HepG2 (cell line): ENCODE results near the gene UAP1L1. TPM values are rescaled to one million over a fixed set of nuclear protein-coding genes. Genes with fewer than 3 reads are reported as not detected.
A peak's percentile ranks its signal among the peaks of the same experiment; 100 is the strongest.

Experiments used
- ATF7-NPFF ChIP-seq: sonication (generic); formaldehyde crosslinking; IDR thresholded peaks from 2 replicates; pipeline ENCODE4 v1.8.1; 2023; ENCODE audit warnings: mild to moderate bottlenecking, low read depth, missing genetic modification reagents, moderate library complexity
- BHLHE40 ChIP-seq: IDR thresholded peaks from 2 replicates; pipeline ENCODE4 v1.6.1; 2011; ENCODE audit warnings: low read length, improper control_type of control experiment
- CENPT ChIP-seq: sonication (generic); formaldehyde crosslinking; IDR thresholded peaks from 2 replicates; pipeline ENCODE4 v1.8.0; 2022; ENCODE audit warnings: low read depth, mild to moderate bottlenecking, moderate library complexity, missing genetic modification reagents
- DPF2 ChIP-seq: sonication (generic); formaldehyde crosslinking; IDR thresholded peaks from 2 replicates; pipeline ENCODE4 v1.4.0; 2020; ENCODE audit warnings: mild to moderate bottlenecking, low read depth, missing genetic modification reagents, borderline replicate concordance
- ETV5 ChIP-seq: IDR thresholded peaks from 2 replicates; pipeline ENCODE4 v1.6.1; 2018; ENCODE audit warnings: missing biosample characterization, missing genetic modification reagents, inconsistent platforms, borderline replicate concordance
- REPIN1 ChIP-seq: sonication (generic); formaldehyde crosslinking; IDR thresholded peaks from 2 replicates; pipeline ENCODE4 v1.8.0; 2022; ENCODE audit warnings: missing genetic modification reagents, low read depth, mild to moderate bottlenecking, borderline replicate concordance
- SIN3A ChIP-seq: IDR thresholded peaks from 2 replicates; pipeline ENCODE4 v1.6.1; 2011; ENCODE audit warnings: low read depth, mild to moderate bottlenecking, control low read depth, low read length, borderline replicate concordance
- SIX4 ChIP-seq: sonication (generic); formaldehyde crosslinking; IDR thresholded peaks from 2 replicates; pipeline ENCODE4 v1.4.0; 2020; ENCODE audit warnings: missing genetic modification reagents
- SP1 ChIP-seq, 2 experiments: fragments of 450-650 bp in 1 of 2; sonication (generic) in 1 of 2; formaldehyde crosslinking in 1 of 2; IDR thresholded peaks; 2 replicates each; pipeline versions ENCODE4 v1.4.0 to v1.6.1; 2016 to 2020; ENCODE audit warnings: missing genetic modification reagents in 1 of 2
- SP4 ChIP-seq: sonication (generic); formaldehyde crosslinking; IDR thresholded peaks from 2 replicates; pipeline ENCODE4 v1.8.1; 2023; ENCODE audit warnings: mild to moderate bottlenecking, missing genetic modification reagents
- YEATS4 ChIP-seq: sonication (generic); formaldehyde crosslinking; IDR thresholded peaks from 2 replicates; pipeline ENCODE4 v1.4.0; 2020; ENCODE audit warnings: missing genetic modification reagents, borderline replicate concordance
- ZFP36L1 ChIP-seq: sonication (generic); formaldehyde crosslinking; IDR thresholded peaks from 2 replicates; pipeline ENCODE4 v1.8.0; 2022; ENCODE audit warnings: mild to moderate bottlenecking, missing genetic modification reagents, moderate library complexity
- ZFP90 ChIP-seq: sonication (generic); formaldehyde crosslinking; IDR thresholded peaks from 2 replicates; pipeline ENCODE4 v1.8.0; 2022; ENCODE audit warnings: missing genetic modification reagents, mild to moderate bottlenecking, inconsistent platforms, borderline replicate concordance
- ZFX ChIP-seq: sonication (generic); formaldehyde crosslinking; IDR thresholded peaks from 2 replicates; pipeline ENCODE4 v1.4.0; 2020; ENCODE audit warnings: mild to moderate bottlenecking, low read depth, missing genetic modification reagents, moderate library complexity
- ZNF205 ChIP-seq: IDR thresholded peaks from 2 replicates; pipeline ENCODE4 v1.6.1; 2018; ENCODE audit warnings: missing biosample characterization, missing genetic modification reagents
- ZNF317 ChIP-seq: sonication (generic); formaldehyde crosslinking; IDR thresholded peaks from 2 replicates; pipeline ENCODE4 v1.5.0; 2020; ENCODE audit warnings: mild to moderate bottlenecking, missing genetic modification reagents
- ZNF431 ChIP-seq: sonication (generic); formaldehyde crosslinking; IDR thresholded peaks from 2 replicates; pipeline ENCODE4 v1.9.0; 2022; ENCODE audit warnings: missing genetic modification reagents, low read depth, mild to moderate bottlenecking, borderline replicate concordance
- ZNF451 ChIP-seq: sonication (generic); formaldehyde crosslinking; IDR thresholded peaks from 2 replicates; pipeline ENCODE4 v1.5.0; 2020; ENCODE audit warnings: mild to moderate bottlenecking, missing genetic modification reagents
- ZNF572 ChIP-seq: sonication (generic); formaldehyde crosslinking; IDR thresholded peaks from 2 replicates; pipeline ENCODE4 v1.5.1; 2020; ENCODE audit warnings: mild to moderate bottlenecking, missing genetic modification reagents
- ZNF605 ChIP-seq: sonication (generic); formaldehyde crosslinking; IDR thresholded peaks from 2 replicates; pipeline ENCODE4 v1.8.0; 2022; ENCODE audit warnings: mild to moderate bottlenecking, missing genetic modification reagents
- ZNF687 ChIP-seq: sonication (generic); formaldehyde crosslinking; IDR thresholded peaks from 2 replicates; pipeline ENCODE4 v1.5.1; 2020; ENCODE audit warnings: mild to moderate bottlenecking, missing genetic modification reagents, moderate library complexity
- ZNF770 ChIP-seq: sonication (generic); formaldehyde crosslinking; IDR thresholded peaks from 2 replicates; pipeline ENCODE4 v1.5.0; 2020; ENCODE audit warnings: mild to moderate bottlenecking, missing genetic modification reagents
- polyA plus RNA-seq, 8 experiments: library from polyadenylated mRNA; depleted of rRNA in 3 of 8; stranded (reverse) in 7 of 8; unstranded in 1 of 8; fragments of >200 nt; fragmentation: Illumina TruSeq in 4 of 8; extraction: Trizol in 4 of 8; gene quantifications; 2 replicates each; pipeline versions ENCODE4 v1.2.1 to v1.2.3, GENCODE V29; 2011 to 2016; ENCODE audit warnings: low read depth in 4 of 8, missing spikeins in 1 of 8, mixed read lengths in 1 of 8; ENCODE audit not compliant: insufficient read depth in 1 of 8
- total RNA-seq, 5 experiments: library from RNA; depleted of rRNA; stranded (reverse); fragments of >200 nt; fragmentation: Illumina TruSeq; extraction: Trizol; gene quantifications; 2 replicates each; pipeline ENCODE4 v1.2.3, GENCODE V29; 2016; ENCODE audit warnings: low read depth in 1 of 5

UAP1L1 gene
- total and polyA plus RNA-seq, 2 of the 13 experiments (the other 11 are each of a cell fraction or from before 2014, with no cell fraction given) = 5.4 to 6.4 TPM

- TF ChIP-seq ZNF770 = peak; percentile 96
- TF ChIP-seq SP4 (CRISPR knock-in tag) = peak; percentile 58
- 0 out of 2 replicates have a peak, but pooled peaks have one; percentile 59 for TF ChIP-seq CENPT (CRISPR knock-in tag)
- peak; percentile 83 for TF ChIP-seq ZNF317 (CRISPR knock-in tag)
- TF ChIP-seq ZNF687 (CRISPR knock-in tag) = peak; percentile 87
- TF ChIP-seq ZNF205 = peak; percentile 39; the same call in 1 of the 2 replicates
- no peak for TF ChIP-seq SP1 (IDR thresholded peaks at IDR 0.05)
- TF ChIP-seq SP1 (CRISPR knock-in tag; IDR thresholded peaks at IDR 0.05) = peak; percentile 58
- peak; percentile 84; the same call in 1 of the 2 replicates for TF ChIP-seq ZFP90 (CRISPR knock-in tag)
- TF ChIP-seq ZFP36L1 (CRISPR knock-in tag) = 0 out of 2 replicates have a peak, but pooled peaks have one; percentile 47
- no peak for TF ChIP-seq BHLHE40
- TF ChIP-seq YEATS4 = 0 out of 2 replicates have a peak, but pooled peaks have one; percentile 57
- TF ChIP-seq ZNF431 = no peak
- peak; percentile 68; the same call in 1 of the 2 replicates for TF ChIP-seq SIN3A
- peak; percentile 53; the same call in 1 of the 2 replicates for TF ChIP-seq DPF2 (CRISPR knock-in tag)
- no peak for TF ChIP-seq ZNF572
- 0 out of 2 replicates have a peak, but pooled peaks have one; percentile 19 for TF ChIP-seq SIX4 (CRISPR knock-in tag)
- peak; percentile 79 for TF ChIP-seq ZNF605
- TF ChIP-seq REPIN1 (CRISPR knock-in tag) = 0 out of 2 replicates have a peak, but pooled peaks have one; percentile 67
- TF ChIP-seq ETV5 (CRISPR knock-in tag) = peak; percentile 62; the same call in 1 of the 2 replicates
- peak; percentile 90 for TF ChIP-seq ZFX (CRISPR knock-in tag)
- TF ChIP-seq ATF7-NPFF = peak; percentile 79; the same call in 1 of the 2 replicates
- 0 out of 2 replicates have a peak, but pooled peaks have one; percentile 28 for TF ChIP-seq ZNF451 (CRISPR knock-in tag)
Measured at GRCh38 chr9:137055385-137056364, 21.6 kb upstream of the UAP1L1 start (continued).
